GM12801 (cell line): Measurements from ENCODE around the gene CRYBB1.

Experiments used
- CTCF ChIP-seq: IDR thresholded peaks from one replicate; pipeline ENCODE4 v1.5.1; 2011; ENCODE audit warnings: control low read depth; ENCODE audit not compliant: insufficient read length; ENCODE audit errors: extremely low read depth

Gene CRYBB1

GRCh38 chr22:26552466-26552865, 65.4 kb downstream of the CRYBB1 start:
- no peak for TF ChIP-seq CTCF

- no peak for TF ChIP-seq CTCF
These were observed 66.3 kb downstream of the CRYBB1 start for GRCh38 chr22:26551568-26551967.

GRCh38 chr22:26550498-26551033, 67.3 kb downstream of the CRYBB1 start:
- TF ChIP-seq CTCF, result no peak

GRCh38 chr22:26549902-26550497, 67.8 kb downstream of the CRYBB1 start:
- TF ChIP-seq CTCF, result no peak
